ENCODE results near the gene MARCHF10.

The MARCHF10 gene

GRCh38 chr17:62805234-62805633 lies 2.9 kb downstream of the MARCHF10 start:
- FAIRE-seq, result no peak
- TF ChIP-seq TAF1 (IDR thresholded peaks at IDR 0.05; ENCODE audit: low read depth, low read length), result no peak
- TF ChIP-seq SPI1 (IDR thresholded peaks at IDR 0.05; ENCODE audit: low read depth, low read length), result no peak
- no peak for TF ChIP-seq POU2F2 (IDR thresholded peaks at IDR 0.05; ENCODE audit: low read depth, low read length)
- no peak for TF ChIP-seq POLR2A (IDR thresholded peaks at IDR 0.05; ENCODE audit: low read depth, low read length)
- no peak for TF ChIP-seq PAX5 (IDR thresholded peaks at IDR 0.05; ENCODE audit: insufficient read depth, low read length, severe bottlenecking)
- no peak for TF ChIP-seq POLR2AphosphoS5 (IDR thresholded peaks at IDR 0.05; ENCODE audit: low read depth, low read length)
- no peak for DNase-seq (ENCODE audit: insufficient read length, low spot score)

DNA sequence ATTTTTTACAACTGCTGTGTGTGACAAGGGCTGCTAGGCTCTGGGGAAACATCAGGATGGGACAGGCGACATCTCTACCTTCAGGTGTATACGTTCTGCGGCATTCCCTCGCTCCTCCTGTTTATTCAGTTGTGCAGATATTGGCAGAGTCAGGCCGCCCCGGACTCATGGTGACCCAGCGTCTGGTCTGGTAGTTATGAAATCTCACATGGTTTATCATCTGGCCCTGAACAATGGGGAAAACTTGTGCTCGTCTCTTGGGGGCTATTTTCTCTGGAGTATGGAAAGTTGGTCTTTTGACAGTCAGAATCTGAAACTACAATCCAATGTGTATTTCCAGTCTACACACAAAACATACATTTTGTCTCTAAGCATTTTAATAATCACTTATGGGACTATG lies 3.3 kb downstream of the MARCHF10 start:
- DNase-seq (ENCODE audit: insufficient read length, low spot score) (no peak), FAIRE-seq (no peak)
- TF ChIP-seq POU2F2 (IDR thresholded peaks at IDR 0.05; ENCODE audit: low read depth, low read length) (no peak), PAX5 (IDR thresholded peaks at IDR 0.05; ENCODE audit: insufficient read depth, low read length, severe bottlenecking) (no peak), POLR2AphosphoS5 (IDR thresholded peaks at IDR 0.05; ENCODE audit: low read depth, low read length) (no peak), POLR2A (IDR thresholded peaks at IDR 0.05; ENCODE audit: low read depth, low read length) (no peak), TAF1 (IDR thresholded peaks at IDR 0.05; ENCODE audit: low read depth, low read length) (no peak), SPI1 (IDR thresholded peaks at IDR 0.05; ENCODE audit: low read depth, low read length) (no peak)

DNA sequence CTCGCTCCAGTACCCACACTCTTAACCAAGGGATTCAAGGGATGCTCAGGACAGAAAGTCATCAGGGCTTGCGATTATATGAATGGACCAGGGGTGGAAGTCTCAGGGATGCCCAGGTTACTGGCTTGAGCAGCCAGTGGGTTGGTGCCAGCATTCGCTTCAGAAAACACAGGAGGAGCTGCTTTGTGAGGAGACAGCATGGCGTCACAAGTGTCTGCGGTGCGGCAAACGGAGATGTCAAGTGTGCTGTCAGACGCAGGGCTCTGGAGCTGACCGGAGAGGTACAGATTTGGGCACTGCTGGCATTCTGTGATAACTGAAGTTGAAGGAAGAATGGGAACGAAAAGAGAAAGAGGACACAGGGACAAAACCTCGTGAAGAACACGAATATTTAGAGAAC lies 4.1 kb downstream of the MARCHF10 start:
- TF ChIP-seq SPI1 (IDR thresholded peaks at IDR 0.05; ENCODE audit: low read depth, low read length) (no peak), POLR2AphosphoS5 (IDR thresholded peaks at IDR 0.05; ENCODE audit: low read depth, low read length) (no peak), POU2F2 (IDR thresholded peaks at IDR 0.05; ENCODE audit: low read depth, low read length) (no peak), PAX5 (IDR thresholded peaks at IDR 0.05; ENCODE audit: insufficient read depth, low read length, severe bottlenecking) (no peak), POLR2A (IDR thresholded peaks at IDR 0.05; ENCODE audit: low read depth, low read length) (no peak), TAF1 (IDR thresholded peaks at IDR 0.05; ENCODE audit: low read depth, low read length) (no peak)
- FAIRE-seq (no peak), DNase-seq (ENCODE audit: insufficient read length, low spot score) (no peak)

DNA sequence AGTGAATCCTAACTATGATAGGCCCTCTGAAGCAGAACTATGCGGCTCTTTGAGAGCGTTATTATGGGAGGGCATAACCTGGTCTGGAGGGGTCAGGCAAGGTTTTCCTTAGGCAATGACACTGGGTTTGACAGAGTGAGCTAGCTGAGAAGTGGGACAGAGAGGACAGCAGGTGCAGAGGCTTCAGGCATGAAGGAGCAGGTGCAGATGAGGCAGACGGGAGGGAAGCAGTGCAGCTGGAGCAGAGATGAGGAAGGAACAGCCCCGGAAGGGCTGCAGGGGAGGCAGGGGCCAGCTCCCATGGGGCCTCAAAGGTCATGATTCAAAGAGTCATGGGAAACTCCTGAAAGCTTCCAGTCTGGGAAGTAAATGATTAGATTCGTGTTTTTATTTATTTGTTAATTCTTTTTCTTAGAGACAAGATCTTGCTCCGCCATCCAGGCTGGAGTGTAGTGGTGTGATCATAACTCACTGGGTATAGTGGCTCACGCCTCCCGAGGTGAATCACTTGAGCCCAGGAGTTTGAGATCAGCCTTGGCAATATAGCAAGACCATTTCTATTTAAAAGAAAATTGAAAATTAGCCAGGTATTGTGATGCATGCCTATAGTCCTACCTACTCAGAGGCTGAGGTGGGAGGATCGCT lies 5.4 kb downstream of the MARCHF10 start:
- DNase-seq (ENCODE audit: insufficient read length, low spot score) (no peak), FAIRE-seq (no peak)

DNA sequence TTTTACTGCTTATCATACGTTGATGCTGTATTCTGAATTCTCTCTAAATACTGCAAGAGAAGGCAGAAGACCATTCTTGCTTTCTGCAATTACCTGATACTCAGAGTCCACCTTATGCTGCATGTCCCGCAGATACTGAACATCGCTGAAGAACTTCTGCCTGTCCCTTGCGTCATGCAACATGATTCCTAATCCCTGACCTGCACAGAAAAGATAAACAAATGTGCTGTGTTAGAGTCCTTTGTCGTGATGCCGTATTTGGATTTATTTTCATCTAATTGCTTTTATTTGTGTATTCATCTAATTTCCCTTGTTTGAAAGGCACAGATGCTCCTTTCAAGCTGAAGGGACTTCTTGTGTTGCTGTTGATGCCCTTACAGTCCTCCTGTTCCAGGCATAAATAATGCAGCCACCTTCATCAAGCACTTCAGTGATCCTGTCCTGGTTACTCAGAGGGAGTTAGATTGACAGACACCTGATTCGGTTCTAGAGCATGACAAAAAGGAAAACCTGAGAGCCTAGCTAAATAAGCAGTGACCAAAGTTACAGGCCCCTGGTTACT lies 6.5 kb downstream of the MARCHF10 start:
- FAIRE-seq (no peak), DNase-seq (ENCODE audit: insufficient read length, low spot score) (no peak)
- TF ChIP-seq TAF1 (IDR thresholded peaks at IDR 0.05; ENCODE audit: low read depth, low read length) (no peak), PAX5 (IDR thresholded peaks at IDR 0.05; ENCODE audit: insufficient read depth, low read length, severe bottlenecking) (no peak), POU2F2 (IDR thresholded peaks at IDR 0.05; ENCODE audit: low read depth, low read length) (no peak), POLR2AphosphoS5 (IDR thresholded peaks at IDR 0.05; ENCODE audit: low read depth, low read length) (no peak), SPI1 (IDR thresholded peaks at IDR 0.05; ENCODE audit: low read depth, low read length) (no peak), POLR2A (IDR thresholded peaks at IDR 0.05; ENCODE audit: low read depth, low read length) (no peak)

More for the DNA sequence above, 5.4 kb downstream of the MARCHF10 start:
- no peak for TF ChIP-seq PAX5 (IDR thresholded peaks at IDR 0.05; ENCODE audit: insufficient read depth, low read length, severe bottlenecking)
- TF ChIP-seq POLR2A (IDR thresholded peaks at IDR 0.05; ENCODE audit: low read depth, low read length), result no peak
- no peak for TF ChIP-seq POLR2AphosphoS5 (IDR thresholded peaks at IDR 0.05; ENCODE audit: low read depth, low read length)
- no peak for TF ChIP-seq TAF1 (IDR thresholded peaks at IDR 0.05; ENCODE audit: low read depth, low read length)
- no peak for TF ChIP-seq SPI1 (IDR thresholded peaks at IDR 0.05; ENCODE audit: low read depth, low read length)
- TF ChIP-seq POU2F2 (IDR thresholded peaks at IDR 0.05; ENCODE audit: low read depth, low read length), result no peak

DNA sequence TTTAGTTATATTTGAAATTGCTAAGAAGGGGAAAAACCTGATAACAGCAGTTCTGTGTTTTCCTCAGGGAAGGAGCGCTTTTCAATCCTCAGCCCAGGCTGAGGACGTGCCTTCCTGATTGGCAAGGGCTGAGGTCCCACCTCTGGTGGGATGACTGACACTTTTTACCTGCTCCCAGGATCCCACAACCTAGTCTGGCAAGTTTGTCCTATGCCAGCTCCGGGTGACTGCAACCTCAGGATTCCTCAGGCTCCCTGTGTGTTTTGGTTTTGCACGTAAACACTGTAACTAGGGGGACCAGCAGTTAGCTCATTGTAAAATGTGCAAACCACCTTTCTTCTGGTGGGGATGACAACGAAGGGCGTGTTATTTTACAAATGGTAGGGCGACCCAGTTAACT lies 7.5 kb downstream of the MARCHF10 start:
- FAIRE-seq, result no peak
- TF ChIP-seq POLR2A (IDR thresholded peaks at IDR 0.05; ENCODE audit: low read depth, low read length), result no peak
- no peak for TF ChIP-seq POU2F2 (IDR thresholded peaks at IDR 0.05; ENCODE audit: low read depth, low read length)
- no peak for TF ChIP-seq SPI1 (IDR thresholded peaks at IDR 0.05; ENCODE audit: low read depth, low read length)
- TF ChIP-seq POLR2AphosphoS5 (IDR thresholded peaks at IDR 0.05; ENCODE audit: low read depth, low read length), result no peak
- TF ChIP-seq TAF1 (IDR thresholded peaks at IDR 0.05; ENCODE audit: low read depth, low read length), result no peak
- no peak for TF ChIP-seq PAX5 (IDR thresholded peaks at IDR 0.05; ENCODE audit: insufficient read depth, low read length, severe bottlenecking)
- DNase-seq (ENCODE audit: insufficient read length, low spot score), result no peak

- FAIRE-seq (no peak), DNase-seq (ENCODE audit: insufficient read length, low spot score) (no peak)
- TF ChIP-seq POLR2AphosphoS5 (IDR thresholded peaks at IDR 0.05; ENCODE audit: low read depth, low read length), result no peak
- TF ChIP-seq POLR2A (IDR thresholded peaks at IDR 0.05; ENCODE audit: low read depth, low read length), result no peak
- no peak for TF ChIP-seq PAX5 (IDR thresholded peaks at IDR 0.05; ENCODE audit: insufficient read depth, low read length, severe bottlenecking)
- no peak for TF ChIP-seq TAF1 (IDR thresholded peaks at IDR 0.05; ENCODE audit: low read depth, low read length)
- TF ChIP-seq SPI1 (IDR thresholded peaks at IDR 0.05; ENCODE audit: low read depth, low read length), result no peak
- TF ChIP-seq POU2F2 (IDR thresholded peaks at IDR 0.05; ENCODE audit: low read depth, low read length), result no peak
These were observed 10.2 kb downstream of the MARCHF10 start for GRCh38 chr17:62797959-62798358.

DNA sequence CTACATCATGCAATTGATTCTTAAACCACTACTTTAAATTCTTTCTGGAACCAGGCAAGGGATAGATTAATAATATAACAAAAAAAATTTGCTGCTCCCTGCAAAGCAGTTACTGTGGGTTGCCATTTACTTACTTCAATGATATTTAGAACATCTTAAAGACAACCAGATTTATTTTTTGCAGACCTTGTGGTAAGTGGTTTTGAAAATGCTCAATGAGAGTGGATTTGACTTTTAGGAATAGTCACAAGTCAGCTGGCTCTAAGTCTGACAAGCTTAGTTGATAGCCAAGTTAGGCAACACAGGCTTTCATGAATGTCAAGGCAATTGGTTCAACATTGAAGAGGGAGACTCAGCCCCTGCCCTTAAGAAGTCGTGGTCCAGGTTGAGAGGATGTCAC lies 11.8 kb downstream of the MARCHF10 start:
- DNase-seq (ENCODE audit: insufficient read length, low spot score) (no peak), FAIRE-seq (no peak)
- TF ChIP-seq POLR2AphosphoS5 (IDR thresholded peaks at IDR 0.05; ENCODE audit: low read depth, low read length) (no peak), SPI1 (IDR thresholded peaks at IDR 0.05; ENCODE audit: low read depth, low read length) (no peak), TAF1 (IDR thresholded peaks at IDR 0.05; ENCODE audit: low read depth, low read length) (no peak), POLR2A (IDR thresholded peaks at IDR 0.05; ENCODE audit: low read depth, low read length) (no peak), POU2F2 (IDR thresholded peaks at IDR 0.05; ENCODE audit: low read depth, low read length) (no peak), PAX5 (IDR thresholded peaks at IDR 0.05; ENCODE audit: insufficient read depth, low read length, severe bottlenecking) (no peak)

DNA sequence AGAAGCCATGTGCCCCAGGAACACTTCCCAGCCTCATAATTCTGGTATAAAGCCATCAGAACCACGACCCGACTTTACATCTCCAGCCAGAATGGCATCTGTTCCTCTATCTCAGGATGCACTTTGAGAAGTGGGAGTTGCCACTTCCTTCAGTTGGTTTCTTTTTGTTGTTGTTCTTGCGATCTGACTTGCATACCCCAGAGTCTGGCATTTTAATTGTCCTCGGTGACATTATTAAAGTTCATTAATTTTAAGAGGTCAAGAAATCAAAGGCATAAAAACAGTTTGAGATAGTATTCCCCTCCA lies 13.5 kb downstream of the MARCHF10 start:
- no peak for FAIRE-seq
- no peak for TF ChIP-seq TAF1 (IDR thresholded peaks at IDR 0.05; ENCODE audit: low read depth, low read length)
- no peak for TF ChIP-seq PAX5 (IDR thresholded peaks at IDR 0.05; ENCODE audit: insufficient read depth, low read length, severe bottlenecking)
- no peak for TF ChIP-seq POU2F2 (IDR thresholded peaks at IDR 0.05; ENCODE audit: low read depth, low read length)
- no peak for TF ChIP-seq POLR2AphosphoS5 (IDR thresholded peaks at IDR 0.05; ENCODE audit: low read depth, low read length)
- no peak for TF ChIP-seq POLR2A (IDR thresholded peaks at IDR 0.05; ENCODE audit: low read depth, low read length)
- no peak for TF ChIP-seq SPI1 (IDR thresholded peaks at IDR 0.05; ENCODE audit: low read depth, low read length)
- DNase-seq (ENCODE audit: insufficient read length, low spot score), result no peak

Data from GM12891 (cell line).